GM18502 (cell line): Measurements from ENCODE around the gene CPEB3.
"Not testable (repeated sequence)": the region's sequence is repeated elsewhere in the genome, so short reads cannot be mapped to it uniquely, and the experiment has no call there.

ENCODE experiments used
- ATAC-seq: cut with Tn5 transposase; IDR thresholded peaks from one replicate; pipeline ENCODE4 v1.9.1; 2021; ENCODE audit warnings: mild to moderate bottlenecking; ENCODE audit not compliant: unreplicated experiment, poor library complexity

Gene CPEB3

GRCh38 chr10:92216608-92217007 is 74.3 kb downstream of the CPEB3 start:
- not testable (repeated sequence) for ATAC-seq

- not testable (repeated sequence) for ATAC-seq
Measured at GRCh38 chr10:92215222-92215621, 75.7 kb downstream of the CPEB3 start.

- ATAC-seq, result no peak
Measured at GRCh38 chr10:92213049-92213448, 77.8 kb downstream of the CPEB3 start.

GRCh38 chr10:92208736-92209135 is 82.1 kb downstream of the CPEB3 start:
- ATAC-seq, result no peak

- no peak for ATAC-seq
Measured at GRCh38 chr10:92208157-92208720, 82.6 kb downstream of the CPEB3 start.

GRCh38 chr10:92207061-92207460 is 83.8 kb downstream of the CPEB3 start:
- no peak for ATAC-seq

GRCh38 chr10:92203919-92204623 is 86.8 kb downstream of the CPEB3 start:
- ATAC-seq, result no peak

- no peak for ATAC-seq
Measured at GRCh38 chr10:92202536-92202935, 88.3 kb downstream of the CPEB3 start.

GRCh38 chr10:92200564-92200963 is 90.3 kb downstream of the CPEB3 start:
- no peak for ATAC-seq

- ATAC-seq, result no peak
Measured at GRCh38 chr10:92187101-92187500, 103.8 kb downstream of the CPEB3 start.

- ATAC-seq, result no peak
Measured at GRCh38 chr10:92184977-92185376, 105.9 kb downstream of the CPEB3 start.

- ATAC-seq, result no peak
Measured at GRCh38 chr10:92183199-92183598, 107.7 kb downstream of the CPEB3 start.

GRCh38 chr10:92181575-92181974 is 109.3 kb downstream of the CPEB3 start:
- no peak for ATAC-seq

- ATAC-seq, result no peak
Measured at GRCh38 chr10:92180399-92180798, 110.5 kb downstream of the CPEB3 start.

- ATAC-seq, result no peak
Measured at GRCh38 chr10:92177546-92177945, 113.3 kb downstream of the CPEB3 start.

- no peak for ATAC-seq
Measured at GRCh38 chr10:92175164-92175563, 115.7 kb downstream of the CPEB3 start.

- ATAC-seq, result no peak
Measured at GRCh38 chr10:92173996-92174395, 116.9 kb downstream of the CPEB3 start.

- no peak for ATAC-seq
Measured at GRCh38 chr10:92164036-92164696, 126.7 kb downstream of the CPEB3 start.

- no peak for ATAC-seq
Measured at GRCh38 chr10:92162541-92162940, 128.3 kb downstream of the CPEB3 start.

- ATAC-seq, result no peak
Measured at GRCh38 chr10:92156874-92157773, 133.8 kb downstream of the CPEB3 start.

GRCh38 chr10:92150823-92151222 is 140.1 kb downstream of the CPEB3 start:
- ATAC-seq, result no peak
